Testis (tissue), 2 donors: ENCODE measurements around the gene GRB14.

Experiments
- POLR2A ChIP-seq: fragments of 450-650 bp; IDR thresholded peaks from one replicate; pipeline ENCODE4 v1.6.1; 2017; ENCODE audit warnings: antibody characterized with exemption, mild to moderate bottlenecking, moderate library complexity
- TF ChIP-seq, protein P1 (sequence below), 3 experiments: fragments of 450-650 bp in 2 of 3; fragments of 200-600 bp in 1 of 3; sonication (generic) in 1 of 3; IDR thresholded peaks; one replicate each; pipeline ENCODE4 v1.5.1; 2016 to 2019; ENCODE audit warnings: antibody characterized with exemption in 3 of 3, mild to moderate bottlenecking in 2 of 3, moderate library complexity in 1 of 3

- TF ChIP-seq, protein P1, sequence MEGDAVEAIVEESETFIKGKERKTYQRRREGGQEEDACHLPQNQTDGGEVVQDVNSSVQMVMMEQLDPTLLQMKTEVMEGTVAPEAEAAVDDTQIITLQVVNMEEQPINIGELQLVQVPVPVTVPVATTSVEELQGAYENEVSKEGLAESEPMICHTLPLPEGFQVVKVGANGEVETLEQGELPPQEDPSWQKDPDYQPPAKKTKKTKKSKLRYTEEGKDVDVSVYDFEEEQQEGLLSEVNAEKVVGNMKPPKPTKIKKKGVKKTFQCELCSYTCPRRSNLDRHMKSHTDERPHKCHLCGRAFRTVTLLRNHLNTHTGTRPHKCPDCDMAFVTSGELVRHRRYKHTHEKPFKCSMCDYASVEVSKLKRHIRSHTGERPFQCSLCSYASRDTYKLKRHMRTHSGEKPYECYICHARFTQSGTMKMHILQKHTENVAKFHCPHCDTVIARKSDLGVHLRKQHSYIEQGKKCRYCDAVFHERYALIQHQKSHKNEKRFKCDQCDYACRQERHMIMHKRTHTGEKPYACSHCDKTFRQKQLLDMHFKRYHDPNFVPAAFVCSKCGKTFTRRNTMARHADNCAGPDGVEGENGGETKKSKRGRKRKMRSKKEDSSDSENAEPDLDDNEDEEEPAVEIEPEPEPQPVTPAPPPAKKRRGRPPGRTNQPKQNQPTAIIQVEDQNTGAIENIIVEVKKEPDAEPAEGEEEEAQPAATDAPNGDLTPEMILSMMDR (IDR thresholded peaks at IDR 0.05) = no peak
- TF ChIP-seq POLR2A = no peak
Measured at GRCh38 chr2:164478205-164478604, 143.1 kb downstream of the GRB14 start.
